Measurements from ENCODE around the gene POLR2B. TPM values are rescaled to one million over a fixed set of nuclear protein-coding genes. Genes with fewer than 3 reads are reported as not detected.

POLR2B gene
- total and polyA plus RNA-seq, 2 of the 8 experiments (the other 6 are each of a cell fraction or from before 2014, with no cell fraction given): 59.3 to 115 TPM

DNA sequence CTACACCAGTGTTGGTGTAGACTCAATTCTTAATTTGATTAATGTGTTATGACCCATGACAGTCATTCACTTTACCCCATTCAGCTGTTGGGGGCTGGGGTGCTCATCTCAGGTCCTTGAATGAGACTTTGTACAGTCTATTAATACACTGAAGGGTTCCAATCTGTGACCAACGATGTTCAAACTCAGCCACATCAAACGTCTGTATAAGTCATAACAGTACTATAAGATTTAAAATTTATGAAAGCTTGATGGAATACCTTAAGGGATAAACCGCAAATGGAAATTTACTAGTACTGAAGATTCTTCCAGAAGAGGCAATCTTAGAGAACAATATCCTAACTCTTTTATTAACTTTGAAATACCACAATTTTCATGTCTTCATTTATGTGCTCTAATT, 37.3 kb upstream of the POLR2B start:
- H4K5ac ChIP-seq (ENCODE audit: insufficient read length, low read depth, low read length): no peak overlapping the region
- DNase-seq (ENCODE audit: low read depth in 1 of 2, low spot score in 2 of 2): no peak
- H2BK12ac ChIP-seq (ENCODE audit: low read depth, low read length): no peak overlapping the region
- no peak overlapping the region for H3K4me2 ChIP-seq (ENCODE audit: insufficient read depth in 1 of 2, low read depth in 2 of 2, low read length in 2 of 2)
- H3K4me1 ChIP-seq (replicated peaks in 1 of 4; ENCODE audit: control insufficient read depth in 3 of 4, insufficient read depth in 4 of 4, low read length in 3 of 4): no peaks in the 10 kb centered on the region
- H4K8ac ChIP-seq (ENCODE audit: extremely low read depth, insufficient read depth, low read length): no peak overlapping the region
- no peak overlapping the region for H3K4me3 ChIP-seq (ENCODE audit: extremely low read depth in 1 of 4, insufficient read depth in 2 of 4, low read depth in 3 of 4, low read length in 4 of 4)
- no peak overlapping the region for H3K4ac ChIP-seq (replicated peaks; ENCODE audit: insufficient read length, low read depth, low read length)
- no peaks in the 10 kb centered on the region; a peak in 1 of 8 replicates for H3K36me3 ChIP-seq (ENCODE audit: control insufficient read depth in 2 of 4, insufficient read depth in 4 of 4, low read length in 3 of 4)
- no peaks in the 10 kb centered on the region for H3K79me2 ChIP-seq (ENCODE audit: control insufficient read depth in 1 of 2, insufficient read depth in 2 of 2, low read length in 2 of 2)
- FAIRE-seq: no peak
- H2BK20ac ChIP-seq (ENCODE audit: low read length): no peak overlapping the region
- no peak overlapping the region for H3K27ac ChIP-seq (ENCODE audit: low read depth, low read length)
- no peaks in the 10 kb centered on the region for H3K27me3 ChIP-seq (replicated peaks in 1 of 4; ENCODE audit: control insufficient read depth in 3 of 4, extremely low read depth in 1 of 4, insufficient read depth in 3 of 4, low read length in 3 of 4)
- H3K14ac ChIP-seq (ENCODE audit: insufficient read length): no peak overlapping the region
- H3K79me1 ChIP-seq (ENCODE audit: low read depth, low read length): no peaks in the 10 kb centered on the region
- H2BK120ac ChIP-seq (replicated peaks; ENCODE audit: low read depth, low read length): no peak overlapping the region
- H3K23me2 ChIP-seq (ENCODE audit: low read depth, low read length): no peaks in the 10 kb centered on the region
- no peak overlapping the region for H2BK5ac ChIP-seq (ENCODE audit: low read depth, low read length)
- no peak for TF ChIP-seq POU5F1 (IDR thresholded peaks at IDR 0.05; ENCODE audit: low read depth, low read length)
- TF ChIP-seq EZH2 (IDR thresholded peaks at IDR 0.05; ENCODE audit: low read depth, low read length, severe bottlenecking): no peak
- TF ChIP-seq SP2 (IDR thresholded peaks at IDR 0.05; ENCODE audit: low read length): no peak
- TF ChIP-seq SP4 (IDR thresholded peaks at IDR 0.05; ENCODE audit: low read length): no peak
- TF ChIP-seq NANOG (IDR thresholded peaks at IDR 0.05; ENCODE audit: insufficient read depth, low read depth, low read length, poor library complexity, severe bottlenecking): no peak
- TF ChIP-seq ZNF274 (IDR thresholded peaks at IDR 0.05; ENCODE audit: borderline replicate concordance, extremely low read depth, low read length): no peak
- H2BK15ac ChIP-seq (ENCODE audit: low read length): no peak overlapping the region
- POLR2A ChIA-PET (ENCODE audit: partially characterized antibody): interaction anchor here (1.1 to 2.0 kb wide), 4 partner anchors 9 to 33 kb away, joined by 3 to 6 read pairs (median 4); partner anchors contain the start of gene REST
- H3K23ac ChIP-seq (ENCODE audit: insufficient read length): no peak overlapping the region
- no peak overlapping the region for H2AK5ac ChIP-seq (ENCODE audit: low read depth, low read length)
- no peak overlapping the region for H3K18ac ChIP-seq (ENCODE audit: extremely low read depth, low read length)
- no peak overlapping the region for H2AFZ ChIP-seq (ENCODE audit: low read length)
- no peak overlapping the region for H3K9ac ChIP-seq (replicated peaks in 1 of 4; ENCODE audit: extremely low read depth in 1 of 4, low read depth in 3 of 4, low read length in 3 of 4)
- CTCF ChIA-PET (ENCODE audit: partially characterized antibody): interaction anchor here (1.2 to 1.4 kb wide), 2 partner anchors 8 to 208 kb away, joined by 3 read pairs; no protein-coding TSS in a partner anchor
- no peaks in the 10 kb centered on the region for H3K9me3 ChIP-seq (ENCODE audit: insufficient read depth in 2 of 2, low read depth in 1 of 2, low read length in 1 of 2)
- WGBS, 2 experiments (ENCODE audit: extremely low coverage in 1 of 2, insufficient coverage in 1 of 2, insufficient read length in 1 of 2, insufficient replicate concordance in 2 of 2, low coverage in 1 of 2, low lambda C conversion rate in 2 of 2, missing lambda C conversion rate in 1 of 2): 83% methylated on average over 3 of the region's 3 CpGs; no CpG with 5 or more reads in 1 of the 2 experiments
- H3K56ac ChIP-seq (replicated peaks; ENCODE audit: insufficient read length, low read depth, low read length): no peak overlapping the region
- H4K20me1 ChIP-seq (replicated peaks in 1 of 2; ENCODE audit: control insufficient read depth in 1 of 2, insufficient read depth in 2 of 2, low read length in 2 of 2): no peaks in the 10 kb centered on the region
- H4K91ac ChIP-seq (replicated peaks; ENCODE audit: insufficient read length, low read length): no peak overlapping the region
